WTC11 (cell line): ENCODE data around the gene TSPAN10. TPM values are rescaled to one million over a fixed set of nuclear protein-coding genes. Genes with fewer than 3 reads are reported as not detected.
"Not testable (repeated sequence)": the region's sequence is repeated elsewhere in the genome, so short reads cannot be mapped to it uniquely, and the experiment has no call there.

Experiments
- ATAC-seq: fragments of 200-7000 bp; cut with Tn5 transposase; 2 replicates; pipeline ENCODE4 v1.10.0; 2021; ENCODE audit warnings: mild to moderate bottlenecking, moderate library complexity
- CTCF ChIA-PET: fragments of 300-600 bp; sonication (Branson Sonifier 250); formaldehyde crosslinking; loops from one replicate; lab custom pipeline; 2021; ENCODE audit warnings: antibody characterized with exemption; lab: Charles Lee
- POLR2A ChIA-PET: fragments of 350-600 bp; sonication (Branson Sonifier 250); formaldehyde crosslinking; loops from one replicate; lab custom pipeline; 2021; ENCODE audit warnings: antibody characterized with exemption; lab: Charles Lee
- DNase-seq: peaks from one replicate; pipeline ENCODE4 v3.0.0; 2021; ENCODE audit warnings: low spot score
- H3K27ac Mint-ChIP-seq: 2 replicates; pipeline ENCODE4 v1.8.0; 2021; ENCODE audit warnings: mixed read lengths
- H3K27me3 Mint-ChIP-seq: 2 replicates; pipeline ENCODE4 v1.8.0; 2021; ENCODE audit warnings: low read depth, mild to moderate bottlenecking, moderate library complexity, mixed read lengths
- H3K36me3 Mint-ChIP-seq: 2 replicates; pipeline ENCODE4 v1.8.0; 2021; ENCODE audit warnings: mixed read lengths
- H3K4me1 Mint-ChIP-seq: 2 replicates; pipeline ENCODE4 v1.8.0; 2022; ENCODE audit warnings: mixed read lengths
- H3K4me3 Mint-ChIP-seq: 2 replicates; pipeline ENCODE4 v1.8.0; 2021; ENCODE audit warnings: mild to moderate bottlenecking, moderate library complexity, mixed read lengths
- H3K9me3 Mint-ChIP-seq: 2 replicates; pipeline ENCODE4 v1.8.0; 2021; ENCODE audit warnings: mixed read lengths
- ELF4 ChIP-seq: sonication (generic); formaldehyde crosslinking; IDR thresholded peaks from 2 replicates; pipeline ENCODE4 v1.8.1; 2022; ENCODE audit warnings: low read depth, mild to moderate bottlenecking, moderate library complexity, missing genetic modification reagents
- total RNA-seq: library from RNA; stranded (reverse); gene quantifications from 3 replicates; pipeline ENCODE4 v1.2.3, GENCODE V29; 2021
- TF ChIP-seq, protein P1 (sequence below): sonication (generic); formaldehyde crosslinking; IDR thresholded peaks from 2 replicates; pipeline ENCODE4 v1.8.1; 2023; ENCODE audit warnings: mild to moderate bottlenecking, missing genetic modification reagents
- TF ChIP-seq, protein P2 (sequence below): sonication (generic); formaldehyde crosslinking; IDR thresholded peaks from 2 replicates; pipeline ENCODE4 v1.8.1; 2023; ENCODE audit warnings: mild to moderate bottlenecking, missing genetic modification reagents, borderline replicate concordance
- TF ChIP-seq, protein P3 (sequence below): sonication (generic); formaldehyde crosslinking; IDR thresholded peaks from 2 replicates; pipeline ENCODE4 v1.8.1; 2022; ENCODE audit warnings: mild to moderate bottlenecking, moderate library complexity, missing genetic modification reagents
- TF ChIP-seq, protein P4 (sequence below): fragments of 200-600 bp; IDR thresholded peaks from 2 replicates; pipeline ENCODE4 v1.8.0; 2022; ENCODE audit warnings: antibody characterized with exemption
- TF ChIP-seq, protein P5 (sequence below): sonication (generic); formaldehyde crosslinking; IDR thresholded peaks from 2 replicates; pipeline ENCODE4 v1.8.0; 2023; ENCODE audit warnings: mild to moderate bottlenecking, missing genetic modification reagents
- TF ChIP-seq, protein P6 (sequence below): fragments of 250-450 bp; sonication (Bioruptor Pico); conservative IDR thresholded peaks from 2 replicates; pipeline ENCODE4 v1.9.0; 2021; ENCODE audit warnings: mild to moderate bottlenecking

Gene TSPAN10
- total RNA-seq, 1 experiment from 2014 or later, result 1.5 TPM

DNA sequence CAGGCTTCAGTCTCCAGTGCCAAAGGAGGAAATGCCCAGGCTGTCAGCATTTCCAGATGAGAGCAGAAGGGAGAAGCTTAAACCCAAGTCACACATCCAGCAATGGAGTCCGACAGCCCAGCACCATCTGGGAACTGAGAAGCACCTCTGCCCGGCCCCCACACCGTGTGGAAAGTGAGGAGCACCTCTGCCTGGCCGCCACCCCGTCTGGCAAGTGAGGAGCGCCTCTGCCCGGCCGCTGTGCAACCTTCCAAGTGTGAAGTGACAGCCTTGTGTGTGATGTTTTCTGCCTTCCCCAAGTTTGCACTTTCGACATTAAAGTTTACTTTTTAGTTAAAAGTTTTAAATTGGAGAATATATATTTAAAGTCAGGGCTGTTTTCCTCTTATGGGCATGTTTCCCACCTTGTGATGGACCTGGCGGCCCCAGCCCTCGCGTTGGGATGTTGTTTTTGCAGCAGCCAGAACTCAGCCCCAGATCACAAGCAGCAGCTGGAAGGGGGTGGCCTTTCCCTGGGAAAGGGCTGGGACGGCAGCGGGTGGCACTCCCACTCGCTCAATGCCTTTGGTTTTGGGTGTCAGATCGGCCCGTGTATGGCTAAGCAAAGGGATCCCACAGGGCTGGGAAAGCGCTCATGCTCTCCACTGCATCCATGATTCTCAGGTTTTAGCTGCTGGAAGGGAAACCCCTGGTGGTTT, 36.7 kb downstream of the TSPAN10 start (continued):
- TF ChIP-seq, protein P1, sequence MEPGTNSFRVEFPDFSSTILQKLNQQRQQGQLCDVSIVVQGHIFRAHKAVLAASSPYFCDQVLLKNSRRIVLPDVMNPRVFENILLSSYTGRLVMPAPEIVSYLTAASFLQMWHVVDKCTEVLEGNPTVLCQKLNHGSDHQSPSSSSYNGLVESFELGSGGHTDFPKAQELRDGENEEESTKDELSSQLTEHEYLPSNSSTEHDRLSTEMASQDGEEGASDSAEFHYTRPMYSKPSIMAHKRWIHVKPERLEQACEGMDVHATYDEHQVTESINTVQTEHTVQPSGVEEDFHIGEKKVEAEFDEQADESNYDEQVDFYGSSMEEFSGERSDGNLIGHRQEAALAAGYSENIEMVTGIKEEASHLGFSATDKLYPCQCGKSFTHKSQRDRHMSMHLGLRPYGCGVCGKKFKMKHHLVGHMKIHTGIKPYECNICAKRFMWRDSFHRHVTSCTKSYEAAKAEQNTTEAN, result no peak
- TF ChIP-seq, protein P2, sequence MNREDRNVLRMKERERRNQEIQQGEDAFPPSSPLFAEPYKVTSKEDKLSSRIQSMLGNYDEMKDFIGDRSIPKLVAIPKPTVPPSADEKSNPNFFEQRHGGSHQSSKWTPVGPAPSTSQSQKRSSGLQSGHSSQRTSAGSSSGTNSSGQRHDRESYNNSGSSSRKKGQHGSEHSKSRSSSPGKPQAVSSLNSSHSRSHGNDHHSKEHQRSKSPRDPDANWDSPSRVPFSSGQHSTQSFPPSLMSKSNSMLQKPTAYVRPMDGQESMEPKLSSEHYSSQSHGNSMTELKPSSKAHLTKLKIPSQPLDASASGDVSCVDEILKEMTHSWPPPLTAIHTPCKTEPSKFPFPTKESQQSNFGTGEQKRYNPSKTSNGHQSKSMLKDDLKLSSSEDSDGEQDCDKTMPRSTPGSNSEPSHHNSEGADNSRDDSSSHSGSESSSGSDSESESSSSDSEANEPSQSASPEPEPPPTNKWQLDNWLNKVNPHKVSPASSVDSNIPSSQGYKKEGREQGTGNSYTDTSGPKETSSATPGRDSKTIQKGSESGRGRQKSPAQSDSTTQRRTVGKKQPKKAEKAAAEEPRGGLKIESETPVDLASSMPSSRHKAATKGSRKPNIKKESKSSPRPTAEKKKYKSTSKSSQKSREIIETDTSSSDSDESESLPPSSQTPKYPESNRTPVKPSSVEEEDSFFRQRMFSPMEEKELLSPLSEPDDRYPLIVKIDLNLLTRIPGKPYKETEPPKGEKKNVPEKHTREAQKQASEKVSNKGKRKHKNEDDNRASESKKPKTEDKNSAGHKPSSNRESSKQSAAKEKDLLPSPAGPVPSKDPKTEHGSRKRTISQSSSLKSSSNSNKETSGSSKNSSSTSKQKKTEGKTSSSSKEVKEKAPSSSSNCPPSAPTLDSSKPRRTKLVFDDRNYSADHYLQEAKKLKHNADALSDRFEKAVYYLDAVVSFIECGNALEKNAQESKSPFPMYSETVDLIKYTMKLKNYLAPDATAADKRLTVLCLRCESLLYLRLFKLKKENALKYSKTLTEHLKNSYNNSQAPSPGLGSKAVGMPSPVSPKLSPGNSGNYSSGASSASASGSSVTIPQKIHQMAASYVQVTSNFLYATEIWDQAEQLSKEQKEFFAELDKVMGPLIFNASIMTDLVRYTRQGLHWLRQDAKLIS (CRISPR knock-in tag), result no peak
- TF ChIP-seq, protein P3, sequence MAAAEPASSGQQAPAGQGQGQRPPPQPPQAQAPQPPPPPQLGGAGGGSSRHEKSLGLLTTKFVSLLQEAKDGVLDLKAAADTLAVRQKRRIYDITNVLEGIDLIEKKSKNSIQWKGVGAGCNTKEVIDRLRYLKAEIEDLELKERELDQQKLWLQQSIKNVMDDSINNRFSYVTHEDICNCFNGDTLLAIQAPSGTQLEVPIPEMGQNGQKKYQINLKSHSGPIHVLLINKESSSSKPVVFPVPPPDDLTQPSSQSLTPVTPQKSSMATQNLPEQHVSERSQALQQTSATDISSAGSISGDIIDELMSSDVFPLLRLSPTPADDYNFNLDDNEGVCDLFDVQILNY (CRISPR knock-in tag), result no peak

DNA sequence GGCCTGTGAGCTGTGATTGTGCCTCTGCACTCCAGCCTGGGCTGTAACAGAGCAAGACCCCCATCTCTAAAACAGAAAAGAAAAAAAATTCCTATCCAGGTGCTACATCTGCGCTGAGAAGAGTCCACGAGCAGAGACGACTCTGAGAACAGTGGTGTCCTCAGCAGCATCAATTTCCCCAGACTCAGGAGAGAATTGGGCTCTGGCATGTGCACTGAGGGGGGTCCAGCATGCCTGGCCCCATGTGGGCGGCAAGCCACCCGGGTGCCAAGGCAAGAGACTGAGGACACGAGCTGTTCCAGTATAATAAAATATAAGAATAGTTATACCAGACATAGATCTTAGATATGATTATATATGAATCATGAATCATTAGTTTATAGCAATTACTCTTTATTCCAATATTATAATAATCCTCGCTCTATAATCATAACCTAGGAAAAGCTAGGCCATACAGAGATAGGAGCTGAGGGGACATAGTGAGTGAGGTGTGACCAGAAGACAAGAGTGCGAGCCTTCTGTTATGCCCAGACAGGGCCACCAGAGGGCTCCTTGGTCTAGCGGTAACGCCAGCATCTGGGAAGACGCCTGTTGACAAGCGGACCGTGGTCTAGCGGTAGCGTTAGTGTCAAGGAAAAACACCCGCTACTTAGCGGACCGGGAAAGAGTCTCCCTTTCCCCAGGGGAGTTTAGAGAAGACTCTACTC, 38.7 kb downstream of the TSPAN10 start:
- H3K4me3 Mint-ChIP-seq, H3K9me3 Mint-ChIP-seq, H3K4me1 Mint-ChIP-seq, ATAC-seq, POLR2A ChIA-PET, H3K27ac Mint-ChIP-seq: not testable (repeated sequence)
- peaks cover 33% of the 10 kb centered on the region for H3K36me3 Mint-ChIP-seq
- peak; percentile 51 for DNase-seq
- CTCF ChIA-PET, result interaction anchor here (0.6 to 1.9 kb wide), 10 partner anchors 9 to 1306 kb away, joined by 3 to 9 read pairs (median 5); partner anchors contain the start of genes ARL16, CCDC137, HGS and MRPL12
- TF ChIP-seq, protein P4, sequence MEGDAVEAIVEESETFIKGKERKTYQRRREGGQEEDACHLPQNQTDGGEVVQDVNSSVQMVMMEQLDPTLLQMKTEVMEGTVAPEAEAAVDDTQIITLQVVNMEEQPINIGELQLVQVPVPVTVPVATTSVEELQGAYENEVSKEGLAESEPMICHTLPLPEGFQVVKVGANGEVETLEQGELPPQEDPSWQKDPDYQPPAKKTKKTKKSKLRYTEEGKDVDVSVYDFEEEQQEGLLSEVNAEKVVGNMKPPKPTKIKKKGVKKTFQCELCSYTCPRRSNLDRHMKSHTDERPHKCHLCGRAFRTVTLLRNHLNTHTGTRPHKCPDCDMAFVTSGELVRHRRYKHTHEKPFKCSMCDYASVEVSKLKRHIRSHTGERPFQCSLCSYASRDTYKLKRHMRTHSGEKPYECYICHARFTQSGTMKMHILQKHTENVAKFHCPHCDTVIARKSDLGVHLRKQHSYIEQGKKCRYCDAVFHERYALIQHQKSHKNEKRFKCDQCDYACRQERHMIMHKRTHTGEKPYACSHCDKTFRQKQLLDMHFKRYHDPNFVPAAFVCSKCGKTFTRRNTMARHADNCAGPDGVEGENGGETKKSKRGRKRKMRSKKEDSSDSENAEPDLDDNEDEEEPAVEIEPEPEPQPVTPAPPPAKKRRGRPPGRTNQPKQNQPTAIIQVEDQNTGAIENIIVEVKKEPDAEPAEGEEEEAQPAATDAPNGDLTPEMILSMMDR, result 0 out of 2 replicates have a peak, but pooled peaks have one; percentile 11
- TF ChIP-seq, all 79 proteins: peak for 1; not testable (repeated sequence) for 78
- not testable (repeated sequence) for H3K27me3 Mint-ChIP-seq

DNA sequence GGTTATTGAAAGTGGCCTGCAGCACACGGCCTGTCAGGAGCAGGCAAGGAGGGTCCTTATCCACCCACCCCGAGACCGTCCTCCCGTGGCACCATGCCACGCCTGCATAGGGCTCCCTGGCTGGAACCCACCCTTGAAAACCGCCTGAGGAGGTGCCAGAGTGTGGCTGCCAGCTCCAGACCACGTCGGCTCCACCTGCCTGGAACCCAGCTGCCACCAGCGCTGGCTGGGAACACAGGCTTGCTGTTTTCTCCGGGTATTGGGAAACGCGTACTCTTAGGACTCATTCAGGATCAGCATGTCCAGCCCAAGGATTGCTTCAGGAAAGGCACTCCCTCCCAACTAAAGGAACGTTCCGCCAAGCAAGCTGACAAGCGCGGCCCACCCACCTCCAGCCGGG, 39.9 kb downstream of the TSPAN10 start:
- Mint-ChIP-seq H3K36me3 (peaks cover 28% of the 10 kb centered on the region), H3K9me3 (no peaks in the 10 kb centered on the region), H3K4me1 (no peaks in the 10 kb centered on the region), H3K27me3 (no peaks in the 10 kb centered on the region), H3K4me3 (no peak overlapping the region), H3K27ac (no peak overlapping the region)
- ChIA-PET CTCF (interaction anchor here (1.2 to 1.6 kb wide), 3 partner anchors 10 to 26 kb away, joined by 5 to 6 read pairs (median 5); partner anchors contain the start of genes CCDC137, MRPL12 and OXLD1), POLR2A (no interaction called here)
- no peak for DNase-seq
- TF ChIP-seq ELF4 (CRISPR knock-in tag), result no peak
- TF ChIP-seq, protein P5, sequence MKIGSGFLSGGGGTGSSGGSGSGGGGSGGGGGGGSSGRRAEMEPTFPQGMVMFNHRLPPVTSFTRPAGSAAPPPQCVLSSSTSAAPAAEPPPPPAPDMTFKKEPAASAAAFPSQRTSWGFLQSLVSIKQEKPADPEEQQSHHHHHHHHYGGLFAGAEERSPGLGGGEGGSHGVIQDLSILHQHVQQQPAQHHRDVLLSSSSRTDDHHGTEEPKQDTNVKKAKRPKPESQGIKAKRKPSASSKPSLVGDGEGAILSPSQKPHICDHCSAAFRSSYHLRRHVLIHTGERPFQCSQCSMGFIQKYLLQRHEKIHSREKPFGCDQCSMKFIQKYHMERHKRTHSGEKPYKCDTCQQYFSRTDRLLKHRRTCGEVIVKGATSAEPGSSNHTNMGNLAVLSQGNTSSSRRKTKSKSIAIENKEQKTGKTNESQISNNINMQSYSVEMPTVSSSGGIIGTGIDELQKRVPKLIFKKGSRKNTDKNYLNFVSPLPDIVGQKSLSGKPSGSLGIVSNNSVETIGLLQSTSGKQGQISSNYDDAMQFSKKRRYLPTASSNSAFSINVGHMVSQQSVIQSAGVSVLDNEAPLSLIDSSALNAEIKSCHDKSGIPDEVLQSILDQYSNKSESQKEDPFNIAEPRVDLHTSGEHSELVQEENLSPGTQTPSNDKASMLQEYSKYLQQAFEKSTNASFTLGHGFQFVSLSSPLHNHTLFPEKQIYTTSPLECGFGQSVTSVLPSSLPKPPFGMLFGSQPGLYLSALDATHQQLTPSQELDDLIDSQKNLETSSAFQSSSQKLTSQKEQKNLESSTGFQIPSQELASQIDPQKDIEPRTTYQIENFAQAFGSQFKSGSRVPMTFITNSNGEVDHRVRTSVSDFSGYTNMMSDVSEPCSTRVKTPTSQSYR (CRISPR knock-in tag), result no peak
- TF ChIP-seq, protein P6, sequence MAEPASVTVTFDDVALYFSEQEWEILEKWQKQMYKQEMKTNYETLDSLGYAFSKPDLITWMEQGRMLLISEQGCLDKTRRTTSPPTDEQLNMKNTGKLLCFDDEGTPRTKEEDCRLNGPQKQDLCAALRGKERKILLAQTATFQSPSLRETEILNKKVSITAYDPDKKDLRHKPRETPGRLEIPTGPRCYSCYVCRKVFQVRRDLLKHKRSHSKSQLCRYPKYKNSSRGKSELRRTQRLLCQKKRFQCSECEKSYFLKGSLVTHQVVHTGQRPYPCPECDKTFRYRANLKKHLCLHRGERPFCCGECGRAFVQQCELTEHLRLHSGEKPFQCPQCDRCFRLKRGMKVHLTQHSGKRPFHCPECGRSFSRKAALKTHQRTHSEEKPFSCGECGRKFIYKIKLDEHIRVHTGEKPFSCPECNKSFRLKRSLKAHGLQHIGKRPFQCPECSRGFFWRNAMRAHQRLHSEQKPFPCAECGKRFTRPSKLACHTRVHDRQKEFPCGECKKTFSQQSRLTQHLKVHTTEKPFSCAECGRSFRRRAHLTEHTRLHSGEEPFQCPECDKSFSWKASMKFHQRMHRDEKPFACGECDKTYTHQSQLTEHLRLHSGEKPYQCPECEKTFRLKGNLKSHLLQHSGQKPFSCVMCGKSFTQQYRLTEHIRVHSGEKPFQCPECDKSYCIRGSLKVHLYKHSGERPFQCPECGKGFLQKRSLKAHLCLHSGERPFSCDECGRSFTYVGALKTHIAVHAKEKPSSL (CRISPR knock-in tag), result no peak
- no peak for ATAC-seq
